ENCODE results near the gene ALDH8A1. TPM values are rescaled to one million over a fixed set of nuclear protein-coding genes. Genes with fewer than 3 reads are reported as not detected.
A peak's percentile ranks its signal among the peaks of the same experiment; 100 is the strongest.

Gene ALDH8A1
- not detected in 2 replicates for total RNA-seq (2014; rRNA removed; shearing (Covaris generic))

- DNase-seq (ENCODE audit: low spot score), result no peak
These were observed at the start of gene ALDH8A1 for GRCh38 chr6:134949927-134950326. TSS of gene ALDH8A1 (minus strand) at chr6:134950101. CDS start at chr6:134950053, 48 bp downstream.

- DNase-seq (ENCODE audit: low spot score), result no peak
These were observed 49.2 kb upstream of the ALDH8A1 start for GRCh38 chr6:134999107-134999506.

- DNase-seq (ENCODE audit: low spot score), result no peak
These were observed 47.5 kb upstream of the ALDH8A1 start for GRCh38 chr6:134997133-134997995.

- no peak for DNase-seq (ENCODE audit: low spot score)
These were observed 45.6 kb upstream of the ALDH8A1 start for GRCh38 chr6:134995536-134995935.

- DNase-seq (ENCODE audit: low spot score), result no peak
These were observed 44.5 kb upstream of the ALDH8A1 start for GRCh38 chr6:134994431-134994830.

- no peak for DNase-seq (ENCODE audit: low spot score)
These were observed 42.3 kb upstream of the ALDH8A1 start for GRCh38 chr6:134992155-134992554.

- no peak for DNase-seq (ENCODE audit: low spot score)
These were observed 40.4 kb upstream of the ALDH8A1 start for GRCh38 chr6:134990262-134990661.

- DNase-seq (ENCODE audit: low spot score), result no peak
These were observed 34.9 kb upstream of the ALDH8A1 start for GRCh38 chr6:134984821-134985220.

GRCh38 chr6:134983823-134984222 is 33.9 kb upstream of the ALDH8A1 start:
- no peak for DNase-seq (ENCODE audit: low spot score)

- DNase-seq (ENCODE audit: low spot score), result no peak
These were observed 32.3 kb upstream of the ALDH8A1 start for GRCh38 chr6:134982161-134982560.

- no peak for DNase-seq (ENCODE audit: low spot score)
These were observed 30.9 kb upstream of the ALDH8A1 start for GRCh38 chr6:134980846-134981245.

- DNase-seq (ENCODE audit: low spot score), result no peak
These were observed 29.2 kb upstream of the ALDH8A1 start for GRCh38 chr6:134979142-134979541.

- DNase-seq (ENCODE audit: low spot score), result no peak
These were observed 24.5 kb upstream of the ALDH8A1 start for GRCh38 chr6:134974370-134974769.

GRCh38 chr6:134967711-134968110 is 17.8 kb upstream of the ALDH8A1 start:
- DNase-seq (ENCODE audit: low spot score), result no peak

GRCh38 chr6:134964451-134965203 is 14.7 kb upstream of the ALDH8A1 start:
- DNase-seq (ENCODE audit: low spot score), result no peak

GRCh38 chr6:134962421-134962820 is 12.5 kb upstream of the ALDH8A1 start:
- DNase-seq (ENCODE audit: low spot score), result no peak

- DNase-seq (ENCODE audit: low spot score), result no peak
These were observed 11.5 kb upstream of the ALDH8A1 start for GRCh38 chr6:134961366-134961765.

- DNase-seq (ENCODE audit: low spot score), result no peak
These were observed 9.7 kb upstream of the ALDH8A1 start for GRCh38 chr6:134959603-134960002.

- DNase-seq (ENCODE audit: low spot score), result no peak
These were observed 6.8 kb upstream of the ALDH8A1 start for GRCh38 chr6:134956676-134957075.

- DNase-seq (ENCODE audit: low spot score), result no peak
These were observed 6.1 kb upstream of the ALDH8A1 start for GRCh38 chr6:134956032-134956431.

- DNase-seq (ENCODE audit: low spot score), result peak; percentile 12
These were observed 4.5 kb upstream of the ALDH8A1 start for GRCh38 chr6:134954272-134955000.
